CD4-positive, alpha-beta T cell (primary cell): ENCODE measurements around the gene ZFYVE21. TPM values are rescaled to one million over a fixed set of nuclear protein-coding genes. Genes with fewer than 3 reads are reported as not detected.
A peak's percentile ranks its signal among the peaks of the same experiment; 100 is the strongest.

Experiments
- ATAC-seq: fragments of 200-7000 bp; cut with Tn5 transposase; one replicate; pipeline ENCODE4 v1.10.0; 2022; ENCODE audit warnings: mild to moderate bottlenecking; ENCODE audit not compliant: poor library complexity
- CTCF ChIA-PET: fragments of 350-600 bp; sonication (Branson Sonifier 250); formaldehyde crosslinking; loops from one replicate; lab custom pipeline; 2021; ENCODE audit warnings: antibody characterized with exemption, inconsistent platforms; lab: Charles Lee
- POLR2A ChIA-PET: fragments of 350-600 bp; sonication (Branson Sonifier 250); formaldehyde crosslinking; loops from one replicate; lab custom pipeline; 2021; ENCODE audit warnings: antibody characterized with exemption, inconsistent platforms; lab: Charles Lee
- DNase-seq, 14 experiments: peaks; one replicate each; pipeline ENCODE4 v3.0.0-alpha.2; 2013 to 2020; ENCODE audit warnings: mixed read lengths in 2 of 14
- H3K27ac ChIP-seq, 2 donors: one replicate each; pipeline versions ENCODE4 v1.5.1 to v1.7.0; 2013; ENCODE audit warnings: low read length in 2 of 2, low read depth in 1 of 2, mild to moderate bottlenecking in 1 of 2
- H3K27me3 ChIP-seq, 2 experiments: 1 replicate in 1 of 2; 2 replicates in 1 of 2; pipeline versions ENCODE4 v1.6.1 to v1.7.0; 2013; ENCODE audit warnings: low read length in 2 of 2, control low read depth in 1 of 2, mild to moderate bottlenecking in 1 of 2, moderate library complexity in 1 of 2; ENCODE audit not compliant: insufficient read depth in 2 of 2, control insufficient read depth in 1 of 2
- H3K36me3 ChIP-seq: one replicate; pipeline ENCODE4 v1.6.1; 2013; ENCODE audit warnings: low read length, control low read depth; ENCODE audit not compliant: insufficient read depth
- H3K4me1 ChIP-seq: one replicate; pipeline ENCODE4 v1.6.1; 2013; ENCODE audit warnings: low read length, control low read depth; ENCODE audit not compliant: insufficient read depth
- H3K4me3 ChIP-seq: one replicate; pipeline ENCODE4 v1.5.1; 2013; ENCODE audit warnings: mild to moderate bottlenecking, low read length, moderate library complexity
- H3K9me3 ChIP-seq, 2 experiments: 1 replicate in 1 of 2; 2 replicates in 1 of 2; pipeline versions ENCODE4 v1.6.1 to v1.7.0; 2013; ENCODE audit warnings: low read length in 2 of 2, mild to moderate bottlenecking in 2 of 2, control low read depth in 1 of 2, moderate library complexity in 1 of 2; ENCODE audit not compliant: control insufficient read depth in 1 of 2, insufficient read depth in 1 of 2
- H3K27ac Mint-ChIP-seq: one replicate; pipeline ENCODE4 v1.8.0; 2020; ENCODE audit warnings: mixed read lengths
- H3K27me3 Mint-ChIP-seq: one replicate; pipeline ENCODE4 v1.8.0; 2021; ENCODE audit warnings: mixed read lengths
- H3K36me3 Mint-ChIP-seq: one replicate; pipeline ENCODE4 v1.8.0; 2021; ENCODE audit warnings: low read depth, mixed read lengths
- H3K4me1 Mint-ChIP-seq: one replicate; pipeline ENCODE4 v1.8.0; 2021; ENCODE audit warnings: low read depth, mixed read lengths
- H3K4me3 Mint-ChIP-seq: one replicate; pipeline ENCODE4 v1.8.0; 2020; ENCODE audit warnings: mild to moderate bottlenecking, mixed read lengths
- H3K9me3 Mint-ChIP-seq: one replicate; pipeline ENCODE4 v1.8.0; 2020; ENCODE audit warnings: mixed read lengths
- intact Hi-C, 2 experiments: fragments of 100-400 bp; cut with DNase I in 1 of 2; cut with micrococcal nuclease in 1 of 2; formaldehyde crosslinking; loops; one replicate each; pipeline versions ENCODE4 v1.15.1 to v1.9.0; 2023 to 2025; cut with DNase I, micrococcal nuclease
- total RNA-seq, 174 experiments: library from RNA in 2 of 174; stranded (reverse) in 2 of 174; gene quantifications; one replicate each; pipeline ENCODE4 v1.2.3 and lab custom pipeline; 2021 to 2026
- TF ChIP-seq, protein P1 (sequence below): fragments of 200-600 bp; IDR thresholded peaks from one replicate; pipeline ENCODE4 v1.8.0; 2022; ENCODE audit warnings: antibody characterized with exemption, mild to moderate bottlenecking

Gene ZFYVE21
- total RNA-seq, 2 experiments from 2014 or later, result 2.6 to 3.0 TPM

DNA sequence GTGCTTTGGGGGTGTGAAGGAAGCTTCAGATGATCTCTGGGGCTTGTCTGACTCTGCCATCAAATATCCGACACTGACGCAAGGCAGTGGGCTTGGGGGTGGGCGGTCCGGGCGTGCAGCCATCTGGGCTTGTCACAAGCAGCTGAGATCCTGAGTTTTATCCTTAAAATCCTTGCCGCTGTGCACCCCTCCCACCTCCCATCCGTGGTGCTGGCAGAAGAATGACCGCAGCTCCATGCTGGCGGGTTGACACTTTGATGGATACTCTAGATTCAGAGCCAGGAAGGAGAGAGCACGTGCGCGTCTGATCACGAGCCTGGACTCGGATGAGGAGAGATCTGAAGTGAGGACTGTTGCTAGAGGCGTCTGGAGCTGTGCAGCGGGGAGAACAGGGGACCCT lies 3.0 kb downstream of the ZFYVE21 start:
- CTCF ChIA-PET, result no interaction called here
- peaks cover 5% of the 10 kb centered on the region for H3K36me3 Mint-ChIP-seq
- H3K27me3 Mint-ChIP-seq, result no peaks in the 10 kb centered on the region
- H3K4me3 Mint-ChIP-seq, result peak overlapping the region; percentile 87
- Histone ChIP-seq H3K4me3 (no peak overlapping the region), H3K9me3 (no peaks in the 10 kb centered on the region), H3K4me1 (peaks cover 30% of the 10 kb centered on the region), H3K27ac (no peak overlapping the region), H3K36me3 (no peaks in the 10 kb centered on the region), H3K27me3 (no peaks in the 10 kb centered on the region)
- TF ChIP-seq, protein P1, sequence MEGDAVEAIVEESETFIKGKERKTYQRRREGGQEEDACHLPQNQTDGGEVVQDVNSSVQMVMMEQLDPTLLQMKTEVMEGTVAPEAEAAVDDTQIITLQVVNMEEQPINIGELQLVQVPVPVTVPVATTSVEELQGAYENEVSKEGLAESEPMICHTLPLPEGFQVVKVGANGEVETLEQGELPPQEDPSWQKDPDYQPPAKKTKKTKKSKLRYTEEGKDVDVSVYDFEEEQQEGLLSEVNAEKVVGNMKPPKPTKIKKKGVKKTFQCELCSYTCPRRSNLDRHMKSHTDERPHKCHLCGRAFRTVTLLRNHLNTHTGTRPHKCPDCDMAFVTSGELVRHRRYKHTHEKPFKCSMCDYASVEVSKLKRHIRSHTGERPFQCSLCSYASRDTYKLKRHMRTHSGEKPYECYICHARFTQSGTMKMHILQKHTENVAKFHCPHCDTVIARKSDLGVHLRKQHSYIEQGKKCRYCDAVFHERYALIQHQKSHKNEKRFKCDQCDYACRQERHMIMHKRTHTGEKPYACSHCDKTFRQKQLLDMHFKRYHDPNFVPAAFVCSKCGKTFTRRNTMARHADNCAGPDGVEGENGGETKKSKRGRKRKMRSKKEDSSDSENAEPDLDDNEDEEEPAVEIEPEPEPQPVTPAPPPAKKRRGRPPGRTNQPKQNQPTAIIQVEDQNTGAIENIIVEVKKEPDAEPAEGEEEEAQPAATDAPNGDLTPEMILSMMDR, result no peak
- no peak for ATAC-seq
- peaks cover 40% of the 10 kb centered on the region for H3K4me1 Mint-ChIP-seq
- intact Hi-C loops, result loop anchor here in 1 of 2 experiments (5.0 to 10.0 kb wide), 3 partner anchors 156 to 1036 kb away; partner anchors contain the start of genes BAG5, COA8 and SIVA1
- H3K27ac Mint-ChIP-seq, result no peak overlapping the region
- H3K9me3 Mint-ChIP-seq, result no peaks in the 10 kb centered on the region
- DNase-seq, result no peak
- POLR2A ChIA-PET, result no interaction called here

DNA sequence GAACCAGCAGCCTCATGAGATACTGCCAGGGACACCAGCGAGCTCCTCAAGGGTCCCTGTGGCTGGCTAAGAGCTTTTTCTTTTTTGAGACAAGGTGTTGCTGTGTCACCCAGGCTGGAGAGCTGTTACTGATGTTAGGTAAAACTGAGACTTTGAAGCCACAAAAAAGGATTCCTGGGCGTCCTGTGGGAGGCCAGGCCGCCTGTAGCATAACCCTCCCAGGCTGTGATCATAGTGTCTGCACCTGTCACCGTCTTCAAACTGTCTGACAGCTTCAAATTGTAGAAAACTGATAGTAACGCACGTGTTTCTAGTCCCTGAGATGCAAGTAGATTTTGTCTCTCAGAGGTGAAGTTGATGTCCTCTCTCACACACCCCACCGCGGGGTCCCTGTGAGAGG lies 4.1 kb downstream of the ZFYVE21 start:
- no peak for ATAC-seq
- H3K4me1 ChIP-seq, result peaks cover 19% of the 10 kb centered on the region
- intact Hi-C loops, result loop anchor here in 1 of 2 experiments (5.0 to 10.0 kb wide), 3 partner anchors 157 to 1035 kb away; partner anchors contain the start of genes BAG5, COA8 and SIVA1
- POLR2A ChIA-PET, result no interaction called here
- H3K4me3 ChIP-seq, result no peak overlapping the region
- H3K27ac ChIP-seq, result no peak overlapping the region
- H3K36me3 ChIP-seq, result no peaks in the 10 kb centered on the region
- Mint-ChIP-seq H3K36me3 (peaks cover 5% of the 10 kb centered on the region), H3K4me3 (peak overlapping the region; percentile 62), H3K9me3 (no peaks in the 10 kb centered on the region), H3K27me3 (no peaks in the 10 kb centered on the region), H3K4me1 (peaks cover 40% of the 10 kb centered on the region), H3K27ac (no peak overlapping the region)
- no peaks in the 10 kb centered on the region for H3K27me3 ChIP-seq
- no peak for DNase-seq
- CTCF ChIA-PET, result no interaction called here
- no peaks in the 10 kb centered on the region for H3K9me3 ChIP-seq
- TF ChIP-seq, protein P1, result no peak

DNA sequence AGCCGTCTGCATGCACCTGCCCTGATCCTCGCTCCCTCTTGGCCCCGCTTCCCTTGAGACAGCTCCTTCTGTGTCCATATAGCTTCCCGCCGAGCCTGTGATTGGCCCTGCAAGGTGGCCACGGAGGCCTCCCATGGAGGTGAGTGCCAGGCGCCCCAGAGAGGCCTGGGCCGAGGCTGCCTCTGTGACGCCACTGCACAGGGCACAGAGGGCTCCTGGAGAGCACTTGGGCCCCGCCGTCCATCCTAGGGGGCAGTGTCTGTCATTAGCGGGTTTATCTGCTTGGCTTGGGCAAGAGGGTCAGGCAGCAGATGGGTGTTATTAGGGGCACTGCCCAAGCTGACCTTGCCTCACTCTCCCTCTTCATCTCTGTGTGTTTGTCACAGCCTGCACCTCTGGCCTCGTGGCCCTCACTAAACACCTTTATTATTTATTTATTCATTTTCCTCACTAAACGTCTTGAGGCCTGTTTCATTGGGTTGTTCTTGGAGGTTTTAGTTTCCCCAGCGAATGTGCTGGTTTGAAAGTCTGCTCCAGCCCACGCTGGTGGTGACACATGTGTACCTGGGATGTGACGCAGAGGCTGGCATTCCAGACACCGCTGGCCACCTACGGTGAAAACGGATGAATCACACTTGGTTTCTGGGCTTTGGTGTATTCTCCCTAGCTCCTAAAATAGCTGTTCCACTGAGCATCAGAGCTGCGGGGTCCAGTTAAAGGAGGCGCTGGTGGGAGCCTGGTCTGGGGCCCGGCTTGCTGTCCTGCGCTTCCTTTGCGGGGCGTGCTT lies 5.9 kb downstream of the ZFYVE21 start:
- no peak overlapping the region for H3K27ac ChIP-seq
- Mint-ChIP-seq H3K36me3 (no peaks in the 10 kb centered on the region), H3K27ac (no peak overlapping the region), H3K27me3 (no peaks in the 10 kb centered on the region), H3K4me3 (no peak overlapping the region), H3K9me3 (no peaks in the 10 kb centered on the region), H3K4me1 (peaks cover 35% of the 10 kb centered on the region)
- H3K4me1 ChIP-seq, result peaks cover 13% of the 10 kb centered on the region
- no peaks in the 10 kb centered on the region for H3K9me3 ChIP-seq
- no peak overlapping the region for H3K4me3 ChIP-seq
- DNase-seq, result no peak
- no peaks in the 10 kb centered on the region for H3K27me3 ChIP-seq
- CTCF ChIA-PET, result interaction anchor here (0.7 kb wide), 1 partner anchor 17 kb away, joined by 4 read pairs; no protein-coding TSS in a partner anchor
- intact Hi-C loops, result no loop called here
- POLR2A ChIA-PET, result interaction anchor here (0.7 kb wide), 1 partner anchor 54 kb away, joined by 3 read pairs; no protein-coding TSS in a partner anchor
- H3K36me3 ChIP-seq, result no peaks in the 10 kb centered on the region
- ATAC-seq, result no peak
- TF ChIP-seq, protein P1, result no peak
